Measurements from ENCODE around the gene PAPLN. TPM values are rescaled to one million over a fixed set of nuclear protein-coding genes. Genes with fewer than 3 reads are reported as not detected.
A peak's percentile ranks its signal among the peaks of the same experiment; 100 is the strongest.

The PAPLN gene
- total and polyA plus RNA-seq, 3 experiments from 2014 or later = 0.18 to 0.31 (median 0.23) TPM

DNA sequence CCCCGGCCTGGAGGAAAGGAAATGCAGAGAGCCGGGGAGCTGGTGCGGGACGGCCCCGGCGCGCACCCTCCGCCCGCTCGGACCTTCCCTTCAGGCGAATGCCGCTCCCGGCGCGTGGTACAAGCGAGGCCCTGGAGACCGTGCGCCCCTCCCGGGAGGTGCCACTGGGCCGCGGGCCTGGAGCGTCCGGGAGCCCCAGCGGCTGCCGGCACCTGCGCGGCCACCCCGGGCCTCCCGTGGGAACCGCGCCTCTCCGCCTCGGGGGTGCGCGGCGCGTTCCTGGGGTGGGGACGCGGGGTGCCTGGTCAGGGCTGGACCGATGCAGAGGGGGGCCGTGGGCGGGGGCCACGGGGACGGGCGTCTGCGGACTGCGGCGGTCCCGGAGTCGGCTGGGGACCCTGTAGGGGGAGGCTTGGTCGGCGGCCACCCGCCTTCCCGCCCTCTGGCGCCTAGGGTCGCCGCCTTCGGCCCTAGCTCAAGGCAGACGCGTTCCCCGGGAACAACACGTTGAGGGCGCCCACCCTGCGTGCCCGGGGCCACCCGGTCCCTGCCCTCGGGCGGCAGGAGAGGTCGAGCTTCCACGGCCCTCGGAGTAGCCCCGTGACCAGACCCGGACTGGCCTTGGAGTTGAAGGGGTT is 599 bp downstream of the PAPLN start:
- H3K4me1 ChIP-seq (ENCODE audit: insufficient read depth, low read length) = no peaks in the 10 kb centered on the region
- no peak overlapping the region for H3K27ac Mint-ChIP-seq
- peak overlapping the region in 4 of 7 donors; percentile 15 to 39 (median 30) for H3K4me3 Mint-ChIP-seq
- H3K27ac ChIP-seq (ENCODE audit: low read depth, low read length) = no peak overlapping the region
- ChIA-PET POLR2A (no interaction called here), CTCF (no interaction called here)
- H3K27me3 ChIP-seq (ENCODE audit: insufficient read depth, low read length, poor library complexity, severe bottlenecking) = peaks cover 52% of the 10 kb centered on the region
- no peak for DNase-seq
- H3K9me3 Mint-ChIP-seq = no peaks in the 10 kb centered on the region
- H3K27me3 Mint-ChIP-seq = peaks cover 62 to 79% of the 10 kb centered on the region in 2 donors
- no peaks in the 10 kb centered on the region for H3K36me3 ChIP-seq (ENCODE audit: insufficient read depth, low read length)
- H3K9me3 ChIP-seq (ENCODE audit: low read length) = no peaks in the 10 kb centered on the region
- H3K4me1 Mint-ChIP-seq = peaks cover 10 to 20% (median 16%) of the 10 kb centered on the region in 3 donors
- no peaks in the 10 kb centered on the region for H3K36me3 Mint-ChIP-seq
- no peak overlapping the region for H3K4me3 ChIP-seq (ENCODE audit: low read length)

DNA sequence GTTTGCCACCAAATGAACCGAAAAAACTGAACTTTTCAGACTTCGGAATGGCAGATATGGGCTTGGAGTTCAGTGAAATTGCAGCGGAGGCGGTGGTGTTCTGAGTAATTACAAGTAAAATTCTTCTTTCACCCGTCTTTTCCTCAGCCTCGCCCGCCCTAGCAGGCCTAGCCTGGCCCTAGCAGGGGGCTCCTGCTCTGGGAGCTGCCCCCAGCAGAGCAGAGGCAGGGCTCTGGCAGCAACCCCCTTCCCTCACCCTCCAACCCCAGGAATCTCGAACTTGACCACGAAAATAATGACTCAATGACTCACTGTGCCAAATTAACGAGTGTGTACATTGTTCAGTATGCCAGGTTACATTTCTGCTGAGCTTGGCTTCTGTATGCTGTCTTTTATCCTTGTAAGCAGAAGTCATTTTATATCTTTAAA is 1.1 kb downstream of the PAPLN start:
- peaks cover 10 to 23% (median 18%) of the 10 kb centered on the region in 3 donors for H3K4me1 Mint-ChIP-seq
- Histone ChIP-seq H3K27me3 (ENCODE audit: insufficient read depth, low read length, poor library complexity, severe bottlenecking) (peaks cover 49% of the 10 kb centered on the region), H3K4me3 (ENCODE audit: low read length) (no peak overlapping the region), H3K4me1 (ENCODE audit: insufficient read depth, low read length) (no peaks in the 10 kb centered on the region), H3K27ac (ENCODE audit: low read depth, low read length) (no peak overlapping the region), H3K9me3 (ENCODE audit: low read length) (no peaks in the 10 kb centered on the region), H3K36me3 (ENCODE audit: insufficient read depth, low read length) (no peaks in the 10 kb centered on the region)
- POLR2A ChIA-PET = interaction anchor here (0.5 kb wide), 1 partner anchor 207 kb away, joined by 7 read pairs; no protein-coding TSS in a partner anchor
- H3K4me3 Mint-ChIP-seq = peak overlapping the region in 4 of 7 donors; percentile 15 to 39 (median 30)
- peaks cover 66 to 80% of the 10 kb centered on the region in 2 donors for H3K27me3 Mint-ChIP-seq
- no peak for DNase-seq
- CTCF ChIA-PET = no interaction called here
- H3K27ac Mint-ChIP-seq = no peak overlapping the region
- no peaks in the 10 kb centered on the region for H3K36me3 Mint-ChIP-seq
- peaks cover 0 to 2% (median 0%) of the 10 kb centered on the region in 5 donors for H3K9me3 Mint-ChIP-seq

DNA sequence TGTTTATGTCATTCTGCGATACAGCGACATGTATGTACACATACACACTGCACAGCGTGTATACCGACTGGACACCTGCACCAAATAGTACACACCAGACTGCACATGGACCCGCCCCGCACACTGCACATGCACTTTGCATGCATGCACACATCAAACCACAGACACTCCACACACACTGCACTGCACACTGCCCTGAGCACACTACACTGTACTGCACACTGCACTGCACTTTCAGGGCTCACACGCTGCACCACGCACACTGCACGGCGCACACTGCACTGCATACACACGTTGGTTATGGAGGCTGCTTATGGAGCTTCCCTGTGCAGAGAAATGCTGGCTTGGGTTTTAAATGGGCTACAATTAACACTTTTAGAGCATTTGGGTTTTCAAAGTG is 1.6 kb downstream of the PAPLN start:
- Mint-ChIP-seq H3K27me3 (peaks cover 66 to 80% of the 10 kb centered on the region in 2 donors), H3K27ac (no peak overlapping the region), H3K4me1 (peaks cover 11 to 26% (median 22%) of the 10 kb centered on the region in 3 donors), H3K4me3 (peak overlapping the region in 2 of 7 donors; percentile 26 to 44), H3K9me3 (peaks cover 0 to 2% (median 0%) of the 10 kb centered on the region in 5 donors), H3K36me3 (no peaks in the 10 kb centered on the region)
- ChIA-PET POLR2A (interaction anchor here (0.5 kb wide), 1 partner anchor 206 kb away, joined by 7 read pairs; no protein-coding TSS in a partner anchor), CTCF (no interaction called here)
- no peak overlapping the region for H3K27ac ChIP-seq (ENCODE audit: low read depth, low read length)
- H3K4me3 ChIP-seq (ENCODE audit: low read length) = no peak overlapping the region
- H3K4me1 ChIP-seq (ENCODE audit: insufficient read depth, low read length) = no peaks in the 10 kb centered on the region
- no peaks in the 10 kb centered on the region for H3K36me3 ChIP-seq (ENCODE audit: insufficient read depth, low read length)
- no peaks in the 10 kb centered on the region for H3K9me3 ChIP-seq (ENCODE audit: low read length)
- peaks cover 48% of the 10 kb centered on the region for H3K27me3 ChIP-seq (ENCODE audit: insufficient read depth, low read length, poor library complexity, severe bottlenecking)
- no peak for DNase-seq

DNA sequence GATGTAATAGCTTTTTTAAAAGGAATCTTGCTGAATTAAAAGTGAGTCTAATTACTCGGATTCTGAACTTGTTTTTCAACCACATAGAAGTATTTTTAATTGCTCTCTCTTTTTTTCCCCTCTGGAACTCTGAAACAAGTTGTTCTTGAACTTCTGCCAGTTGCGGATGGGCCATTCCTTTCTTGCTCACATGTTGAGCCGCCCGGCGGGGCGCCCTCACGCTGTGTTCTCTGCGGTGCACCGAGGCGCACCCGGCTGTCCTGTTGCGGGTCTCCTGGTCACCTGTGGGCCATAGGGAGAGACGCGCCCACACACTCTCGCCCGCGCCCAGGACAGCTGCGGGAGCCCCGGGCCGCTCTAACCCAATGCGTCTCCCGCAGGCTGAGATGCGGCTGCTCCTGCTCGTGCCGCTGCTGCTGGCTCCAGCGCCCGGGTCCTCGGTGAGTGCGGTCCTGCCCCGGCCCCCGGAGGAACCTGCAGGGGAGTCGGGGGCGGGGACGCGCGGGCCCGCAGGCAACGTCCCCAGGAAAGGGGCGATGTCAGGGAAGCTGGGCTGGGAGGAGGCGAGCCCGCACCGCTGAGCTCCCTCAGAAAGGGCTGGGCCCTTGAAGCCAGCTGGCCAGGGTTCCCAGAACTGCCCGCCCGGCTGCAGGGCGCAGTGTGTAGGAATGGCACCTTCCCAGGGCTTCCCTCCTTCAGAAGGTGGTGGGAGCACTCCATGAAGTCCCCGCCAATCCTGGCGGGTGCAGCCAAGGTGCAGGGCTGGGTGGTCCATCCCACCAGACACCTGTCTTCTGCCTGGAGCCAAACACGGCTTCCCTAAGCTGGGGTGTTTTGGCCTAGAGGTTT is 2.3 kb downstream of the PAPLN start:
- no peak for DNase-seq
- Mint-ChIP-seq H3K9me3 (peaks cover 0 to 2% (median 0%) of the 10 kb centered on the region in 5 donors), H3K4me3 (no peak overlapping the region), H3K36me3 (no peaks in the 10 kb centered on the region), H3K27me3 (peaks cover 65 to 78% of the 10 kb centered on the region in 2 donors), H3K4me1 (peaks cover 11 to 26% (median 22%) of the 10 kb centered on the region in 3 donors), H3K27ac (no peak overlapping the region)
- peaks cover 49% of the 10 kb centered on the region for H3K27me3 ChIP-seq (ENCODE audit: insufficient read depth, low read length, poor library complexity, severe bottlenecking)
- H3K36me3 ChIP-seq (ENCODE audit: insufficient read depth, low read length) = no peaks in the 10 kb centered on the region
- H3K9me3 ChIP-seq (ENCODE audit: low read length) = no peaks in the 10 kb centered on the region
- H3K27ac ChIP-seq (ENCODE audit: low read depth, low read length) = no peak overlapping the region
- no peak overlapping the region for H3K4me3 ChIP-seq (ENCODE audit: low read length)
- POLR2A ChIA-PET = no interaction called here
- no peaks in the 10 kb centered on the region for H3K4me1 ChIP-seq (ENCODE audit: insufficient read depth, low read length)
- CTCF ChIA-PET = no interaction called here

DNA sequence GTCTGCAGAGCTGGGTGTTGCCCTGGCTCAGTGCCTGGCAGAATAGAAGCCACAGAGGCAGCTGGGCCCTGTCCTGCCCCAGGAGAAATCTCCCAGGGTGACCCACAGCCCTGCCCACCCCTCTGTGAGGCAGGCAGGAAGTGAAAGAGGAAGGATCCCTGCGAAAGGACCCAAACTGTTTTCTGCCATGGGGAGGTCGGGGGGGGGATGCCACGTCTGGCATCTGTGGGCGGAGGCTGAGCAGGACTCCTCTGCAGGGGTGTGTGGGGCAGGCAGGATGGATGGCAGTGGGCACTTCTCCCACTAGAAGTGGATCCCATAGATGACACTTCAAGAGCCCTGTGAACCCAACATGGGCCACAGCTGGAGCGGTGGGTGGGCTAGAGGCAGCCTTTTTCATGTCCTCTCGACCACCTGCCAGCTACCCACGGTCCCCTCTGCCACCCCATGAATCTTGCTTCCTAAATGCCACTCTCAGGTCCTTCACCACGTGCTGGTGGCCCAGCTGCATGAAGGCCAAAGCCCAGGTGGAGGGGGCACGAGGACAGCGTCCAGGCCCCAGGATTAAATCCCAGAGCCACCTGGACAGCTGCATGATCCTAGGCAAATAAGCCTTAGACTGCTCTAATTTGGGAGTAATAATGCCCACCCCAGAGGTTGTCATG is 3.6 kb downstream of the PAPLN start:
- peaks cover 0 to 2% (median 0%) of the 10 kb centered on the region in 5 donors for H3K9me3 Mint-ChIP-seq
- H3K4me3 Mint-ChIP-seq = no peak overlapping the region
- peaks cover 59 to 70% of the 10 kb centered on the region in 2 donors for H3K27me3 Mint-ChIP-seq
- Histone ChIP-seq H3K27me3 (ENCODE audit: insufficient read depth, low read length, poor library complexity, severe bottlenecking) (peaks cover 42% of the 10 kb centered on the region), H3K4me3 (ENCODE audit: low read length) (no peak overlapping the region), H3K4me1 (ENCODE audit: insufficient read depth, low read length) (no peaks in the 10 kb centered on the region), H3K9me3 (ENCODE audit: low read length) (no peaks in the 10 kb centered on the region), H3K27ac (ENCODE audit: low read depth, low read length) (no peak overlapping the region), H3K36me3 (ENCODE audit: insufficient read depth, low read length) (no peaks in the 10 kb centered on the region)
- H3K27ac Mint-ChIP-seq = no peak overlapping the region
- ChIA-PET POLR2A (no interaction called here), CTCF (no interaction called here)
- no peaks in the 10 kb centered on the region for H3K36me3 Mint-ChIP-seq
- peaks cover 14 to 31% (median 22%) of the 10 kb centered on the region in 3 donors for H3K4me1 Mint-ChIP-seq
- no peak for DNase-seq

DNA sequence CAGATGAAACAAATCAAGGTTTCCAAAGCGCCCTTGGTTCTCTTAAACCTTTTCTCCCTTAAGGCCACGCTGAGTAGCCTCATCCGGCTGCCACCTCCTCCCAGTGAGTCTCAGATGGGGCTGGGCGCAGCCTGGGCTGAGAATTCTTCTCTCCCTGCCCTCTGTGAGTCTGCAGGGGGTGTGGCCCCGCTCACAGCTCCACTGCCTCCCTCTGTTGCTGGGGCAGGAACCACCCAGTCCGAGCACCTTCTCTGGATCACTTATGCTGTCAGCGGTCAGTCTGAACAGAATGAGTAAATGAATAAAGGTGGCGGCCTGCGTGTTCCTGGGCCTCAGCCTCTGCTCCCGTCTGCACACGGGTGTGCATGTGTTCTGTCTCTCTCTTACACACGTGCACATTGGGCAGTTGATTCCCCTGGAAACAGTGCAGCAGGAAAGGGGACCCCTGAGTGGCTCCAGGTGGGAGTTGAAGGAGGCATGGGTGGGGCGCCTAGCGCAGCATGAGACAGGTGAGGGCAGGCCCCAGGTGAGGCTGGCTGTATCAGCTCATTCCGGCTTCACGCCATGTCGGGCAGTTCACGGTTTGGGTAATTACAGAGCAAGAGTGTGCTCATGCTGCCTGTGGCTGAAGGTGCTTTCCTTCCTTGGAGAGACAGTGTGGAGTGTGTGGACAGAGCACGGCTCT is 4.3 kb downstream of the PAPLN start:
- peak in 1 of 5 donors; percentile 36 for DNase-seq
- peaks cover 42% of the 10 kb centered on the region for H3K27me3 ChIP-seq (ENCODE audit: insufficient read depth, low read length, poor library complexity, severe bottlenecking)
- Mint-ChIP-seq H3K9me3 (peaks cover 0 to 2% (median 0%) of the 10 kb centered on the region in 5 donors), H3K36me3 (no peaks in the 10 kb centered on the region), H3K27me3 (peaks cover 57 to 65% of the 10 kb centered on the region in 2 donors), H3K4me1 (peaks cover 16 to 30% (median 25%) of the 10 kb centered on the region in 3 donors), H3K27ac (no peak overlapping the region), H3K4me3 (no peak overlapping the region)
- H3K4me1 ChIP-seq (ENCODE audit: insufficient read depth, low read length) = no peaks in the 10 kb centered on the region
- CTCF ChIA-PET = no interaction called here
- POLR2A ChIA-PET = no interaction called here
- H3K27ac ChIP-seq (ENCODE audit: low read depth, low read length) = no peak overlapping the region
- no peaks in the 10 kb centered on the region for H3K9me3 ChIP-seq (ENCODE audit: low read length)
- no peak overlapping the region for H3K4me3 ChIP-seq (ENCODE audit: low read length)
- no peaks in the 10 kb centered on the region for H3K36me3 ChIP-seq (ENCODE audit: insufficient read depth, low read length)

DNA sequence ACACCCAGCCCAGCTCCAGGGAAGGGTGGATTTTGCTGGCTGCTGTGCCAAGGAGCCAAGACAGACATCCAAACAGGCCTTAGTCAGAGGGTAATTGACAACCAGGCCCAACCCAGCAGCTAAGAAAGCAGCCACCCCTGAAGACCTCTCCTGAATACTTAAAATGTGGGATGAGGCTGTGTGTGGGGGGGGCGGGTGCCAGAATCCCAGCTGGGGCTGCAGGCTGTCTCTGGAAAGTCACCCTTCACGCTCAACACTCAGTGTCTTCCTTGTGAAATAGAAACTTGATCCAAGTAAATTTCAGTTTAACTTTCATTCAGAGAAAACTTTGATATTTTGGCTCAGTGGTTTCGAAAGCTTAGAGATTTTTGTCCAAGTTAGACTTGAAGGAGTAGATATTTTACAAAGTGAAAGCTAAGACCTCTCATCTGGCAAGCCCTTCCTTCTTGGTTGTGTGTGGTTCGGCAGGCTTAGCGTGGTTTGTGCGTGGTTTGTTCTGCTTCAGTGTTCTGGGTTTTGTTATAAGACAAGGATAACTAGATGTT is 5.1 kb downstream of the PAPLN start:
- Mint-ChIP-seq H3K36me3 (no peaks in the 10 kb centered on the region), H3K4me3 (peak overlapping the region in 5 of 7 donors; percentile 0 to 80 (median 46)), H3K27ac (no peak overlapping the region), H3K27me3 (peaks cover 57 to 58% of the 10 kb centered on the region in 2 donors), H3K4me1 (peaks cover 18 to 31% (median 28%) of the 10 kb centered on the region in 3 donors), H3K9me3 (peaks cover 0 to 4% (median 0%) of the 10 kb centered on the region in 5 donors)
- Histone ChIP-seq H3K27me3 (ENCODE audit: insufficient read depth, low read length, poor library complexity, severe bottlenecking) (peaks cover 36% of the 10 kb centered on the region), H3K4me3 (ENCODE audit: low read length) (no peak overlapping the region), H3K36me3 (ENCODE audit: insufficient read depth, low read length) (no peaks in the 10 kb centered on the region), H3K27ac (ENCODE audit: low read depth, low read length) (no peak overlapping the region), H3K9me3 (ENCODE audit: low read length) (no peaks in the 10 kb centered on the region), H3K4me1 (ENCODE audit: insufficient read depth, low read length) (no peaks in the 10 kb centered on the region)
- ChIA-PET CTCF (no interaction called here), POLR2A (no interaction called here)
- no peak for DNase-seq

All from CD8-positive, alpha-beta memory T cell (primary cell).